H7 (cell line): ENCODE results near the gene JAKMIP1. TPM values are rescaled to one million over a fixed set of nuclear protein-coding genes. Genes with fewer than 3 reads are reported as not detected.
A peak's percentile ranks its signal among the peaks of the same experiment; 100 is the strongest.

ENCODE experiments used
- DNase-seq: peaks from one replicate; pipeline ENCODE4 v3.0.0; 2012
- H3K27me3 ChIP-seq: 2 replicates; pipeline ENCODE4 v1.6.0; 2011; ENCODE audit warnings: mild to moderate bottlenecking, low read length; ENCODE audit not compliant: control insufficient read depth, insufficient read depth
- H3K36me3 ChIP-seq: replicated peaks from 2 replicates; pipeline ENCODE4 v1.5.1; 2011; ENCODE audit warnings: low read length; ENCODE audit not compliant: control insufficient read depth, insufficient read depth
- H3K4me3 ChIP-seq: 2 replicates; pipeline ENCODE4 v1.5.1; 2011; ENCODE audit warnings: low read depth, mild to moderate bottlenecking, control low read depth, low read length, moderate library complexity; ENCODE audit not compliant: insufficient read depth
- total RNA-seq: library from RNA; depleted of rRNA; stranded (reverse); fragments of >200 nt; shearing (Covaris generic); gene quantifications from 2 replicates; pipeline ENCODE4 v1.2.3, GENCODE V29; 2014; rRNA removed

The JAKMIP1 gene
- total RNA-seq = 8.2 and 10.3 TPM in 2 replicates

DNA sequence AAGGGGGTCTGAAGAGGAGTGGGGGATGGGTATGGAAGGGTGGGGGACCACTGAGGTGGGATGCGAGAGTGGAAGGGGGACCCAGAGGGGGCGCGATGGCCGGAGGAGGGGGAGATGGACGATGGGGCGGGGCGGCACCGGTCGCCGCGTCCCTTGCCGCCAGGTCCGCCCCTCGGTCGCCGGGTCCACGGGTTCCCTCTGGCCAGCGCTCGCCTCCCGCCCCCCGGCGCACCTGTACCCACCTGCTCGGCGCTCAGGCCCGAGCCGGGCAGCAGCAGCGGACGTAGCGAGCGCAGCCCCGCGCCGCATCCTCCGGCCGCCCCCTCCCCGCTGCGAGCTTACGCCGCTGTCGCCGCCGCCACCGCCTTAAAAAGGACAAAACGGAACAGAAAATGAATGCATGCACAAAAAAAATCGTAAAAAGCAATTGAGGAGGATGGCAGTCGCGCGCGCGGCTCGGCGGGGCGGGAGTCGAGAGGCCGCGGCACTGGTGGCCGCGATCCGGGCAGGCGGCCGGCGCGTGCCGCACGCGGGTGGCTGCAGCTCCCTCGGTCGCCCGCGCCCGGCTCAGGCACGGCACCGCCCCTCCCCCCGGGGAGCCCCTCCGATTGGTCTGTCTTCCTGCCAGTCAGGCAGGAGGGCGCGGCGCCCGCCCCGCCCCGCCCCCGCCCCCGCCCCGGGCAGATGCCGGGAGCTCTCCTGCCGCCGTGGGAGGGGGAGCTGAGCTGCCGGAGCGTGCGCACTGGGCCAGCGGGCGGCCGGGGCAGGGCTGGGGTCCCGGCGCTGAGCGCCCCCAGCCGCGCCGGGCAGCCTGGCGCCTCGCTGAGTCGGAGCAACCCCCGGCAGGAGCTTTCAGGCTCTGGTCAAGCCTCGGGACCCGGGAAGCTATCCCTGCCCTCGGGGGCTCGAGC is at the start of gene JAKMIP1:
Gene JAKMIP1, minus strand, starts transcription at position 539 of the 911 bp plus-strand sequence. CDS start 87,699 bp downstream, outside the sequence.
- Histone ChIP-seq H3K36me3 (no peaks in the 10 kb centered on the region), H3K4me3 (peak within 1 kb of the TSS; percentile 72), H3K27me3 (peaks cover 26% of the 10 kb centered on the region)
- DNase-seq = peak; percentile 100

GRCh38 chr4:6248394-6248793 is 48.0 kb upstream of the JAKMIP1 start:
- Histone ChIP-seq H3K36me3 (no peaks in the 10 kb centered on the region), H3K27me3 (peaks cover 4% of the 10 kb centered on the region), H3K4me3 (no peak overlapping the region)
- no peak for DNase-seq

- H3K27me3 ChIP-seq = peaks cover 6% of the 10 kb centered on the region
- no peaks in the 10 kb centered on the region for H3K36me3 ChIP-seq
- H3K4me3 ChIP-seq = peak overlapping the region; percentile 70
- no peak for DNase-seq
Measured at GRCh38 chr4:6246170-6246634, 45.9 kb upstream of the JAKMIP1 start.

DNA sequence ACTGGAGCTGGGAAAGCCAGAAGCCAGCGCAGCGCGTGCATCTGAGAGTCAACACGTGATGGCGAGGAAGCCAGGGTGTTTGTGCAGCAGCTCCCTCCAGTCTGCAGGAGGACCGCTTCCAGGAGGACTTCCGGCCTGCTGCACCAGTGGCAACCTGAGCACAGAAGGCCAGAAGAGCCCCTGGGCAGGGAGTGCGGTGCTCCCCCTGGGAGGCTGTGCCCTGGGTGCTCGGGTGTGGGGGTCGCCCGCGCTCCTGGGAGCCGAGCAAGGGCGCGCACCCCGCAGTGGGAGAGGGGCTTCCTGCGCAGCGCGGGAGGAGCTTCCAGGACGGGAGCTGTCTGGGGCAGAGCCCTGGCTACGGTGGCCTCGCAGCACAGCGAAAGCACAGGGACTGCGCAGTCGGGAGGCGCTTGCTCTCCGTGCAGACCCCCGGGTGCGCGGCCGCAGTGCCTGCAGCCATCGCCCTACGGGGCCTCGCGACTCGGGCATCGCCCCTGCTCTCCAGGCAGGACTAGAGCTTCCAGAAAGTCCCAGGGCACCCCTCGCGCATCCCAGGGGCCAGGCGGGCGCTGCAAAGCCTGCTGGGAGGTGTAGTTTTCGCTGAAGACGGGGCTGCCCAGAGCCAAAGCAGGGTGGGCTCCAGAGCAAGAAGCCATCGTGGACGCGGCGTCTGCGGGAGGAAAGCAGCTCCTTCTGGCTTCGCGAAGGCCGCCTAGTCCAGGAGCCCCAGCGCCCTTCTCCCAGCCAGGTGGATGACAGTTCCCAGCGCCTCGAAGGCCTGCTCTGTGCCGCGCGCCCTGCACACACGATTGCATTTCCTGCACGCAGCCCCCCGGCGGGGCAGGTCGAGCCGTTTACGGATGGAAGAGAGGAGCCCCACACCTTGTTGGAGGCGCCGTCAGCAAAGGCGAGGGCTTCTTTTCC is 45.2 kb upstream of the JAKMIP1 start:
- Histone ChIP-seq H3K36me3 (no peaks in the 10 kb centered on the region), H3K27me3 (peaks cover 6% of the 10 kb centered on the region), H3K4me3 (peak overlapping the region; percentile 70)
- DNase-seq = peak; percentile 84

DNA sequence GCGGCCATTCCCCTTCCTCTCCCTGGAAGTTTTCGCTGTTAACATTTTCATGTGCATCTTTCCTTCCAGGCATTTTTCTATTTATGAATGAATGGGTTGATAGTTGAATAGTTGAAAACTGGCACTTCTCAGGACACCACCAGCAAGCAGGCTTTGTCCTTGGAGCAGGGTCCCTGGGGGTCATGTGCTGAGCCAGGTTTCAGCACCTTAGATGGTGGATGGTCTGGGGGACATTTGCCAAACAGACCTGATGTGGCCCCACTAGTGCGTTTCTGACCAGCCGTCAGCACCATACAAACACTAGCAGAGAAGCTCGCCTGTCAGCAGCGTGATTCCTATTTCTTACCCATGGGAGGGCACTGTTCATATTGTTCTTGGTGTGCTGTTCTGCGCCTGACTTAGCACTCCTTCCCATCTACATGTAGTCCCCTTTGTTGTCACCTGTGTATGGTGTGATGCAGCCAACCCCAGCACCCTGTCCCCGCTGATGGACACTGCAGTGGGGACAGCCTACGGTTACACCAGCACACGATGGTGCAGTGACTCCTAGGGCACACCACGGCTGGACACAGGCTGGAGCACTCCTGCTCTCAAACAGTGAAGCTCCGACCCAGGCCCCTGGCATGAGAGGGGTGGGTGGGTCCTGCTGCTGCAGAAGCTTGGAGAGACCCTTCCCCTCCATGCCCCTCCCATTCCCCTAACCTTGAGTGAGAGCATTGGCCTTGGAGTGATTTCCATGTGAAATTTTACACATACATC is 42.1 kb upstream of the JAKMIP1 start:
- DNase-seq = no peak
- no peak overlapping the region for H3K4me3 ChIP-seq
- no peaks in the 10 kb centered on the region for H3K36me3 ChIP-seq
- peaks cover 6% of the 10 kb centered on the region for H3K27me3 ChIP-seq

GRCh38 chr4:6241062-6241845 is 40.9 kb upstream of the JAKMIP1 start:
- no peak for DNase-seq
- H3K27me3 ChIP-seq = peaks cover 6% of the 10 kb centered on the region
- no peak overlapping the region for H3K4me3 ChIP-seq
- no peaks in the 10 kb centered on the region for H3K36me3 ChIP-seq

DNA sequence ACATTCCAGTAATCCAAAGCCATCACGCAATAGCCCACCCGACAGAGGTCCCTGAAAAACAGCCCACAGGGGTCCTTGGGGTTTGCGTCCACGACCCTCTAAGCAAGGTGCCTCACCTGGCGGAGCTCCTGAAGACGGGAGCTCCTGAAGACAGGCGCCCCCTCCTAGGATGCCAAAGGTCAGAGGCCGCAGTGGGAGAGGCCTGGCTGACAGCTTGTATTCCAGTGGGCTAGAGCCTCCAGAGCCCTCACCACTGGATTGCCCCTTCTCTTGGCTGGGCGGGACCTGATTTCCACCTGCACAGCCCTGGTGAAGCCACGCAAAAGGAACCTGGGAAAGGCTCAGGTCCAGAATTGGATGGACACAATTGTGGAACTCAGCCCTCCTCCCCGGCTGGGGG is 39.6 kb upstream of the JAKMIP1 start:
- Histone ChIP-seq H3K4me3 (no peak overlapping the region), H3K27me3 (peaks cover 6% of the 10 kb centered on the region), H3K36me3 (no peaks in the 10 kb centered on the region)
- no peak for DNase-seq

- peak; percentile 26 for DNase-seq
Measured at GRCh38 chr4:6239486-6239885, 39.1 kb upstream of the JAKMIP1 start.

DNA sequence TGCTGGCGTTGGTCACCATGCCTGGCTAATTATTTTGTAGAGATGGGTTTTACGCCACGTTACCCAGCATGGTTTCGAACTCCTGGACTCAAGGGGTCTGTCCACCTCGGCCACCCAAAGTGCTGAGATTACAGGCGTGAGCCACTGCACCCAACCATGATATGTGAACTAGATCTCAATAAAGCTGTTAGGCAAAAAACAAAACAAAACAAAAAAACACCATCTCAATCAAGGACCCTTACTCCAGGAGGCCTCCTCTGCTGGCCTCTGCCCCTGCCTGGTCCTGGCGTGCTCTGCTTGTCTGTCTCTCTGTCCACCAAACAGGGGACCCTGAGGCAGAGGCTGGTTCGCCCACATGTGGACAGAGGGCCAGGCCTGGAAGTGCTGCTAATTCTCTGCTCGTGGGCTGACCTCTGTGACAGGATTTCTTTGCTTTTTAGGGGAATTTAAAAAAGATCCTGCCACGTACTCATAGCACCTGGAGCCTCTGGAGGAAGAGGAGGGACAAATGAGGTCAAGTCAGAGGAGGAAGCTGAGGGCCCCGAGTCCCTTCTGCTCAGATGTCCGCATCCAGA is 36.6 kb upstream of the JAKMIP1 start:
- no peaks in the 10 kb centered on the region for H3K36me3 ChIP-seq
- no peak overlapping the region for H3K4me3 ChIP-seq
- peak; percentile 15 for DNase-seq
- H3K27me3 ChIP-seq = no peaks in the 10 kb centered on the region

More at GRCh38 chr4:6239486-6239885, 39.1 kb upstream of the JAKMIP1 start:
- Histone ChIP-seq H3K4me3 (no peak overlapping the region), H3K27me3 (peaks cover 3% of the 10 kb centered on the region), H3K36me3 (no peaks in the 10 kb centered on the region)

- Histone ChIP-seq H3K4me3 (no peak overlapping the region), H3K36me3 (no peaks in the 10 kb centered on the region), H3K27me3 (no peaks in the 10 kb centered on the region)
- DNase-seq = no peak
Measured at GRCh38 chr4:6235901-6236640, 35.7 kb upstream of the JAKMIP1 start.

DNA sequence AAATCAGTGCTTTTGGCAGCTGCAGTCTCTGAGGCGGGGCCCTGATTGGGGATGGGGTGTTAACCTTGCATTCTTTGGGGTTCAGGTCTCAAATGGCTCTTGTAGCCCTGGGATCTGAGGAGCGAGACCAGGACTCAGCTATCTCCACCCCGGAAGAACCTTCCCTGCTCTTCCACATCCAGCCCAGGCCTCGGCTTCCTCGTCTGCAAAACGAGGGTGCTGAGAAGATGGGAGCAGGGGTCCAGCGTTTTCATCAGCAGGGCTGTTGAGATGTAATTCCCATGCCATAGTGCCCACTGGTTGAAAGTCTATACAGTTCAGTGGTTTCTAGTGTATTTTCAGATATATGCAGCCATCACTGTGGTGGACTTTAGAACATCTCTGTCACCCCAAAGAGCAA is 34.7 kb upstream of the JAKMIP1 start:
- H3K27me3 ChIP-seq = no peaks in the 10 kb centered on the region
- no peak overlapping the region for H3K4me3 ChIP-seq
- no peaks in the 10 kb centered on the region for H3K36me3 ChIP-seq
- DNase-seq = peak; percentile 19

GRCh38 chr4:6233929-6234328 is 33.6 kb upstream of the JAKMIP1 start:
- Histone ChIP-seq H3K4me3 (no peak overlapping the region), H3K36me3 (no peaks in the 10 kb centered on the region), H3K27me3 (no peaks in the 10 kb centered on the region)
- DNase-seq = no peak
